Measurements from ENCODE around the gene EEF1AKMT4.

DNA sequence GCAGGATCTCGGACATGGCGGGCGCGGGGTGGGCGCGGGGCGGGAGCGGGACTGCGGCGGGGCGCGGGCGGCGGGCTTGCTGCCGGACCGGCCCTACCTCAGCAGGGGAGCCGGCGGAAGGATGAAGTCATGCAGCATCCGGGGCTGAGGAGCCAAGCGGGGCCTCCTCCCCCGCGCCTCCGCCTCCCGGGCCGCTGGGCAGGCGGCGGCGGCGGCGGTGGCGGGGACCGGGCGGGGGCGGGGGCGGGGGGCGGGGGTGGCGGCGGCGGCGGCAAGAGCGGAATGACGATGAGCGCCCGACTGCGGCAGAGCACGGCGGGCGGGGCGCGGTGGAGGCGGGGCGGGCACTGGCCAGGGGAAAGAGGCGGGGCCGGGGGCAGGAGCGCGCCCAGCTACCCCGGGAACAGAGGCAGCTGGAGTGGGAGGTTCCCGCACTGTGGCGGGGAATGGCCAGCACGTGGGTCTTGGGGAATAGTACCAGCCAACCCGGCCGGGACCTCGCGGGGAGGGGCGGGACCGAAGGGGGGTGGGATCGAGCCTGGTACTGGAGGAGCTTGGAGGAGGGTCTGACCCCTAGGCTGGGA is 11.9 kb downstream of the EEF1AKMT4 start, which contains the start of gene CAMK2N2:
- TF ChIP-seq, protein P1, sequence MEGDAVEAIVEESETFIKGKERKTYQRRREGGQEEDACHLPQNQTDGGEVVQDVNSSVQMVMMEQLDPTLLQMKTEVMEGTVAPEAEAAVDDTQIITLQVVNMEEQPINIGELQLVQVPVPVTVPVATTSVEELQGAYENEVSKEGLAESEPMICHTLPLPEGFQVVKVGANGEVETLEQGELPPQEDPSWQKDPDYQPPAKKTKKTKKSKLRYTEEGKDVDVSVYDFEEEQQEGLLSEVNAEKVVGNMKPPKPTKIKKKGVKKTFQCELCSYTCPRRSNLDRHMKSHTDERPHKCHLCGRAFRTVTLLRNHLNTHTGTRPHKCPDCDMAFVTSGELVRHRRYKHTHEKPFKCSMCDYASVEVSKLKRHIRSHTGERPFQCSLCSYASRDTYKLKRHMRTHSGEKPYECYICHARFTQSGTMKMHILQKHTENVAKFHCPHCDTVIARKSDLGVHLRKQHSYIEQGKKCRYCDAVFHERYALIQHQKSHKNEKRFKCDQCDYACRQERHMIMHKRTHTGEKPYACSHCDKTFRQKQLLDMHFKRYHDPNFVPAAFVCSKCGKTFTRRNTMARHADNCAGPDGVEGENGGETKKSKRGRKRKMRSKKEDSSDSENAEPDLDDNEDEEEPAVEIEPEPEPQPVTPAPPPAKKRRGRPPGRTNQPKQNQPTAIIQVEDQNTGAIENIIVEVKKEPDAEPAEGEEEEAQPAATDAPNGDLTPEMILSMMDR (IDR thresholded peaks at IDR 0.05; ENCODE audit: insufficient read depth, low read length), result no peak
- TF ChIP-seq POLR2AphosphoS5 (IDR thresholded peaks at IDR 0.05; ENCODE audit: low read depth) (no peak), GABPA (IDR thresholded peaks at IDR 0.05; ENCODE audit: low read depth) (no peak)
